Activated T-cell treated with anti-CD3 and anti-CD28 coated beads, Interleukin-2, amount 50 U/mL, for 24 hours (primary cell): ENCODE data around the gene PPP2R3B.

Experiments used
- DNase-seq: peaks from one replicate; pipeline ENCODE4 v3.0.0-alpha.2; 2020
- H3K27ac Mint-ChIP-seq: 2 replicates; pipeline ENCODE4 v1.8.0; 2020; ENCODE audit warnings: mild to moderate bottlenecking, mixed read lengths
- H3K27me3 Mint-ChIP-seq: 2 replicates; pipeline ENCODE4 v1.8.0; 2020; ENCODE audit warnings: mixed read lengths
- H3K36me3 Mint-ChIP-seq: 2 replicates; pipeline ENCODE4 v1.8.0; 2020; ENCODE audit warnings: low read depth, mixed read lengths
- H3K4me1 Mint-ChIP-seq: 2 replicates; pipeline ENCODE4 v1.8.0; 2020; ENCODE audit warnings: low read depth, mixed read lengths
- H3K4me3 Mint-ChIP-seq: 2 replicates; pipeline ENCODE4 v1.8.0; 2020; ENCODE audit warnings: mild to moderate bottlenecking, moderate library complexity, mixed read lengths
- H3K9me3 Mint-ChIP-seq: 2 replicates; pipeline ENCODE4 v1.8.0; 2020; ENCODE audit warnings: mixed read lengths

The PPP2R3B gene

DNA sequence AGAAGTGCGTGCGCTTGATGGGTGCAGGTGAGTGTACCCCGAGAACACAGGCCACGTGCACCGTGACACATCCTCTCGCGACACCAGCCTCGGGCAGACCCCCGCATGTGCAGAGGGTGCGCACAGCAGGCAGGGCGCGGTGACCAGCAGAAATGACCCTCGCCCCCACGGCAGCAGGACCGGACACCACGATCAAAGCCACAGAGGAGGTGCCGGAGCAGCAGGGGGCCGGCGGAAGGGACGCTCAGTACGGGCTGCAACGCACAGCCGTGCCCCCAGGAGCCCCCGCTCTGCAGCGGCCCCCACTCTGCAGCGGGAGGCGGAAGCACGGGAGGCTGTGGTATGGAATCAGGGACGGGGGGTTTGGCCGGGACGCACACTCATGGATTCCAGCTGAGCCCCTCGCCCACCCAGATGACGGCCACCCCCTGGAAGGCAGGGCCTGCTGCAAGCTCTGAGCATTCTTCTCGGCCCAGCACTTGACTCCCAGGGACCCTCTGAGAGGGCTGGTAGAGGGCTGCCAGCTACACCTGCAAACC lies 17.1 kb downstream of the PPP2R3B start:
- DNase-seq = no peak
- H3K4me1 Mint-ChIP-seq = peaks cover 28% of the 10 kb centered on the region
- H3K4me3 Mint-ChIP-seq = no peak overlapping the region
- H3K9me3 Mint-ChIP-seq = no peaks in the 10 kb centered on the region
- H3K27ac Mint-ChIP-seq = no peak overlapping the region
- H3K36me3 Mint-ChIP-seq = peaks cover 6% of the 10 kb centered on the region
- peaks cover 32% of the 10 kb centered on the region for H3K27me3 Mint-ChIP-seq

GRCh38 chrX:368811-369562 lies 17.7 kb downstream of the PPP2R3B start:
- Mint-ChIP-seq H3K27me3 (peaks cover 26% of the 10 kb centered on the region), H3K4me1 (peaks cover 22% of the 10 kb centered on the region), H3K36me3 (peaks cover 6% of the 10 kb centered on the region), H3K4me3 (no peak overlapping the region), H3K27ac (no peak overlapping the region), H3K9me3 (no peaks in the 10 kb centered on the region)
- DNase-seq = no peak

DNA sequence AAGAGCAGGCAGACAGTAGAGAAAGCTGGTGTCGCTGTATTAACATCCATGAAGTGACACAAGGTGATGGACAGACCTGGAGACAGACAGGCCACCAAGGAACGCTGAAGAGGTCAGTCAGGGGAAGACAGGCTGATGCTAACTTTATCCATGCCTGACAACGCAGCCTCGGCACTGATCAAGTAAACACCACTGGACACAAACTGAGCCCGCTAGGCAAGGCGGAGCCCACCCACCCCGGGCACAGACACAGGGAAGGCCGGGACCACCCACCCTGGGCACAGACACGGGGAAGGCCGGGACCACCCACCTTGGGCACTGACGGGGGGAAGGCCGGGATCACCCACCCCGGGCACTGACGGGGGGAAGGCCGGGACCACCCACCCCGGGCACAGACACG lies 18.8 kb downstream of the PPP2R3B start:
- Mint-ChIP-seq H3K27me3 (peaks cover 23% of the 10 kb centered on the region), H3K36me3 (peaks cover 6% of the 10 kb centered on the region), H3K4me3 (no peak overlapping the region), H3K4me1 (peaks cover 20% of the 10 kb centered on the region), H3K27ac (no peak overlapping the region), H3K9me3 (no peaks in the 10 kb centered on the region)
- no peak for DNase-seq

DNA sequence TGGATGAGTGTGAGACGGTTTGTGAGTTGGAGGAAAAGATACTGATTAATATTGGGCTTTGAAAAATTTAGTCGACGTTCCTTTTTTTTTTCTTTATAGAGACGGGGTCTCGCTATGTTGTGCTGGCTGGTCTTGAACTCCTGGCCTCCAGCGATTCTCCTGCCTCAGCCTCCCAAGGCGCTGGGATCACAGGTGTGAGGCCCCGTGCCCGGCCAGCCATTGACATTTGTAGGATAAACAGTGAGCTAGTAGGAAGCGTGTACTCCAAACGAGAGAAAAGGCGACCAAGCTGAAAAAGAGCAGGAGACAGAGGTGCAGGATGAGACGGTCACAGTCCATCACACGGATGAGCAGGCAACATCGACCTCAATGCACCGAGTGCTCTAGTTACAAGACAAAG lies 19.4 kb downstream of the PPP2R3B start:
- H3K9me3 Mint-ChIP-seq = peaks cover under 1% of the 10 kb centered on the region
- peaks cover 17% of the 10 kb centered on the region for H3K4me1 Mint-ChIP-seq
- peaks cover 7% of the 10 kb centered on the region for H3K36me3 Mint-ChIP-seq
- no peak for DNase-seq
- H3K27me3 Mint-ChIP-seq = peaks cover 19% of the 10 kb centered on the region
- no peak overlapping the region for H3K27ac Mint-ChIP-seq
- no peak overlapping the region for H3K4me3 Mint-ChIP-seq

GRCh38 chrX:363621-364375 lies 22.9 kb downstream of the PPP2R3B start:
- Mint-ChIP-seq H3K27ac (no peak overlapping the region), H3K27me3 (no peaks in the 10 kb centered on the region), H3K9me3 (peaks cover 17% of the 10 kb centered on the region), H3K4me1 (no peaks in the 10 kb centered on the region), H3K36me3 (peaks cover 35% of the 10 kb centered on the region), H3K4me3 (no peak overlapping the region)
- DNase-seq = no peak

GRCh38 chrX:362937-363620 lies 23.6 kb downstream of the PPP2R3B start:
- peaks cover 17% of the 10 kb centered on the region for H3K9me3 Mint-ChIP-seq
- H3K27ac Mint-ChIP-seq = no peak overlapping the region
- no peak overlapping the region for H3K4me3 Mint-ChIP-seq

GRCh38 chrX:362351-362750 lies 24.4 kb downstream of the PPP2R3B start:
- DNase-seq = no peak
- no peak overlapping the region for H3K27ac Mint-ChIP-seq
- no peak overlapping the region for H3K4me3 Mint-ChIP-seq
- H3K9me3 Mint-ChIP-seq = peaks cover 21% of the 10 kb centered on the region
- no peaks in the 10 kb centered on the region for H3K27me3 Mint-ChIP-seq
- peaks cover 48% of the 10 kb centered on the region for H3K36me3 Mint-ChIP-seq
- peaks cover 6% of the 10 kb centered on the region for H3K4me1 Mint-ChIP-seq

More at GRCh38 chrX:362937-363620, 23.6 kb downstream of the PPP2R3B start:
- Mint-ChIP-seq H3K27me3 (no peaks in the 10 kb centered on the region), H3K4me1 (no peaks in the 10 kb centered on the region), H3K36me3 (peaks cover 40% of the 10 kb centered on the region)
- DNase-seq = no peak

DNA sequence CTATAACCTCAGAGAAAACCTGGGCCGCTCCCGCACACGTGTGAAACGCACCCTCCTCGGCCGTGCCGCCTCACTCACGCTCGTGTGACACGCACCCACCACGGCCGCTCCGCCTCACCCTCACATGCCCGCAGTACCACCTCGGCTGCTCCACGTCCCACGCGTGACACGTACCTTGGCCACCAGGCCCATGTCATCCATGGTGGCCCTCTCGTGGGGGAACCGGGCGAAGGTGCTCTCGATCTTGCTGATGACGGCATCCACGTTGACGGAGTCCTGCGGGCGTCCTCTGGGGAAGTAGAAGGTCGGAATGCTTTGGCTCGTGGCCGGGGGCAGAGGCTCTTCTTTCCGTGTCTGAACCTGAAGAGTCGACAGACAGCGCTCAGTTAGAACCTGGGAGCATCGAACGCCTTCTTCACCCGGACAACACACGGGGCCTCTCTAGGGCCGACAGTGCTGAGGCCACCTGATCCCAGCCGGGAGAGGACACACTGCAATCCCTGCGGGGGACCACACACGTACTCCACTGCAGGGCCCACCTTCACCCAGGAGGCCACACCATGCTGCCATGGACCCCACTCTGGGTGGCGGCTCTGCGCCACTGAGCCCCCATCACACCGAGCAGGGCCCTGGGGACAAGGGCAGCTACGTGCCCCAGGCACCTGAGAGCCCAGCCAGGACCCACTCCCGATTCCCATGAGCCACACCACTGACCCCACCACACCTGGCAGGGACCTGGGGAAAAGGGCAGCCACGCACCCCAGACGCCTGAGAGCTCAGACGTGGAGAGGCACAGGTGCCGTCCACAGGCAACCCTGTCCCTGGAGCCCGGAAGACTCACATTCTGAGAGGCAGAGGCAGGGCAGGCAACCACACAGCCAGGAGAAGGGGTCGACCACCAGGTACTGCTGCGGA lies 25.2 kb downstream of the PPP2R3B start:
- H3K27me3 Mint-ChIP-seq = no peaks in the 10 kb centered on the region
- H3K9me3 Mint-ChIP-seq = peaks cover 21% of the 10 kb centered on the region
- no peak overlapping the region for H3K27ac Mint-ChIP-seq
- peaks cover 14% of the 10 kb centered on the region for H3K4me1 Mint-ChIP-seq
- peaks cover 56% of the 10 kb centered on the region for H3K36me3 Mint-ChIP-seq
- H3K4me3 Mint-ChIP-seq = no peak overlapping the region
- no peak for DNase-seq

DNA sequence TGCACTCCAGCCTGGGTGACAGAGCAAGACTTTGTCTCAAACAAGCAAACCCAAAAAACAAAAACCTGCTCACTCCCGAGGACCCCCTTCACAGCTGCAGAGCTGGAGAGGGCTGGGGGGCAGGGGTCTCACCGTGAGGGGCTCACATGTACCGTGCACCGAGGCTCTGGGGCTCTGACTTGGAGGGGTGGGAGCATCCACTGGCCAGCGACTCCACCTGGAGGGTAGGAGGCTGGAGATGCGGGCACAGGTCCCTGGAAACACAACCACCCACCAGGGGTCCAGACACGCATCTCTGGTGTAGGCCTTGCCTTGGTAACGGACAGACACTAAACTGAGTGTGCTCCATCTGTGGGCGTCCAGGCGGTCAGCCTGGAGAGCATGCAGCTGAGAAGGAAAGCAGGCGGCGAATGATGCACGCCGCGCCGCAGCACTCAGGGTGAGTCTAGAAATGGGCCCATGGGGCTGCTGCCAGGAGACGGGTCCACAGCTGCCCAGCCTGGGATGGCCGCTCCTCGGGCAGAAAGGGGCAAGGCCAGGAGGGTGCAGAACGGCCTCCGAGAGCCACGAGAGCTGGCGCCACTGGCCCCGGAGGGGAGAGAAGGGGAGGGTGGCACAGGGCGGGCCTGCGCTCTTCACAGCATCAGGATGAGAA lies 26.1 kb downstream of the PPP2R3B start:
- H3K27ac Mint-ChIP-seq = no peak overlapping the region
- peaks cover 21% of the 10 kb centered on the region for H3K9me3 Mint-ChIP-seq
- no peak for DNase-seq
- H3K4me1 Mint-ChIP-seq = peaks cover 19% of the 10 kb centered on the region
- H3K27me3 Mint-ChIP-seq = no peaks in the 10 kb centered on the region
- peaks cover 61% of the 10 kb centered on the region for H3K36me3 Mint-ChIP-seq
- no peak overlapping the region for H3K4me3 Mint-ChIP-seq

- Mint-ChIP-seq H3K36me3 (peaks cover 70% of the 10 kb centered on the region), H3K9me3 (peaks cover 21% of the 10 kb centered on the region), H3K27ac (peak overlapping the region; percentile 57), H3K4me1 (peaks cover 19% of the 10 kb centered on the region), H3K27me3 (no peaks in the 10 kb centered on the region), H3K4me3 (no peak overlapping the region)
- DNase-seq = no peak
Observed at GRCh38 chrX:358651-359143, 28.0 kb downstream of the PPP2R3B start.

- Mint-ChIP-seq H3K4me1 (peaks cover 19% of the 10 kb centered on the region), H3K4me3 (peak overlapping the region; percentile 30), H3K36me3 (peaks cover 70% of the 10 kb centered on the region), H3K9me3 (peaks cover 21% of the 10 kb centered on the region), H3K27ac (peak overlapping the region; percentile 89), H3K27me3 (no peaks in the 10 kb centered on the region)
- DNase-seq = peak; percentile 58
Observed at GRCh38 chrX:357693-358471, 28.8 kb downstream of the PPP2R3B start.

- H3K4me3 Mint-ChIP-seq = peak overlapping the region; percentile 30
- H3K27me3 Mint-ChIP-seq = no peaks in the 10 kb centered on the region
- H3K27ac Mint-ChIP-seq = peak overlapping the region; percentile 89
- peaks cover 19% of the 10 kb centered on the region for H3K4me1 Mint-ChIP-seq
- no peak for DNase-seq
- H3K9me3 Mint-ChIP-seq = peaks cover 19% of the 10 kb centered on the region
- peaks cover 72% of the 10 kb centered on the region for H3K36me3 Mint-ChIP-seq
Observed at GRCh38 chrX:357035-357692, 29.5 kb downstream of the PPP2R3B start.
